ENCODE data around the gene TAS2R60.

DNA sequence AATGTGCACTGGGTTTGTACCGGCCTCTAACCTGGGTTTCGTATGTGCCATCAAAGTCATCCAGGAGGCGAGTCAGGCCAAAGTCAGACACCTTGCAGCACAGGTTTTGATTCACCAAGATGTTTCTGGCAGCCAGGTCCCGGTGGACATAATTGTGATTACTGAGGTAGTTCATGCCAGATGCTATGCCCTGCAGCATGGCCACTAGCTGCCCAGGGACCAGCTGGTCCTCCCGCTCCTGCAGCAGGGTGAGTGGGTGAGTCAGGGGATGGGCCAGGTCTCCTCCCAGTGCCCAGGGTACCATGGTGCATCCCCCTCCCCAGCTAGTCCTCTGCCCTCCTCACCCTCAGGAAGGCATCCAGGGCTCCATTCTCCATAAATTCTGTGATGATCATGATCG lies 48.5 kb upstream of the TAS2R60 start:
- no peak for TF ChIP-seq CTCF (IDR thresholded peaks at IDR 0.05)
- no peak for TF ChIP-seq POLR2A (IDR thresholded peaks at IDR 0.05)
